ENCODE measurements around the gene CPNE6.

DNA sequence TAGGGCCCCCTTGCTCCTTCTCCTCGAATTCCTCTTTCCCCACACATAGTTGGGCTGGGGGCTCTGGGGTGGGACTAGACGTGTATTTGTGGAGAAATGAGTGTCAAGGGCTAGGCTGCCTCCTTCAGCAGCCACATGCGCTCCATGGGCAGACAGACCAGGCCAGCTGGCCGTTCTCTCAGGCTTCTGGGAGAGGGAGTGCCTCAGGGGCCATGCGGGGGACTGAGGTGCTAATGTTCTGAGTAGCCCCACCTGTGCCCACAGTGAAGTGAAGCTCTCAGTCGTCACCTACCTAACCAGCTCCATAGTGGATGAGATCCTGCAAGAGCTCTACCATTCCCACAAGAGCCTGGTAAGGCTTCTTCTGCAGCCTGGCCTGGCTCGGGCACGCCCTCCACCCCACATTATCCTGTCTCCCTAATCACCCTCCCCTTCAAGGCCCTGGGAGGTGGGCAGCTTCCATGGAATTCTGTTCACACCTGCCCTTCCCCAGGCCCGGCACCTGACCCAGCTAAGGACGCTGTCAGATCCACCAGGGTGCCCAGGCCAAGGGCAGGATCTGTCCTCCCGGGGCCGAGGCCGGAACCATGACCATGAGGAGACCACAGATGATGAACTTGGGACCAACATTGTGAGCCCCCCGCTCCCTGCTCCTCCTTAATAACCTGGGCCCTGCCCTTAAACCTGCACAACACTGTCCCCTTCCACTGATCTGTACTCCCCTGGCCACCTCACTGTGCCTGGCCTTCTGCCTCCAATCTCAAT lies 9.0 kb upstream of the CPNE6 start:
- TF ChIP-seq CTCF (IDR thresholded peaks at IDR 0.05) = no peak
- no peak for TF ChIP-seq POLR2A (IDR thresholded peaks at IDR 0.05)
